ENCODE data around the gene GLRX5. TPM values are rescaled to one million over a fixed set of nuclear protein-coding genes. Genes with fewer than 3 reads are reported as not detected.

GLRX5 gene
- total RNA-seq, 1 donor = 15.1 TPM

GRCh38 chr14:95515596-95516552 lies 19.0 kb upstream of the GLRX5 start:
- DNase-seq (ENCODE audit: low read depth in 2 of 3, low spot score in 2 of 3) = peak; percentile 65 to 90 (median 90)

GRCh38 chr14:95516554-95517181 lies 18.2 kb upstream of the GLRX5 start, which contains the start of gene SYNE3:
Gene SYNE3 (minus strand): TSS chr14:95516650. CDS start chr14:95475821, 40,829 bp downstream.
- DNase-seq (ENCODE audit: low read depth in 2 of 3, low spot score in 2 of 3) = peak in 2 of 3 donors; percentile 36 to 55

GRCh38 chr14:95518045-95518751 lies 16.7 kb upstream of the GLRX5 start:
- no peak for DNase-seq (ENCODE audit: low read depth in 2 of 3, low spot score in 2 of 3)

- peak in 2 of 3 donors; percentile 57 to 86 for DNase-seq (ENCODE audit: low read depth in 2 of 3, low spot score in 2 of 3)
These were observed 15.2 kb upstream of the GLRX5 start for GRCh38 chr14:95519699-95520098.

GRCh38 chr14:95520346-95520745 lies 14.5 kb upstream of the GLRX5 start:
- DNase-seq (ENCODE audit: low read depth in 2 of 3, low spot score in 2 of 3) = no peak

GRCh38 chr14:95521001-95521400 lies 13.8 kb upstream of the GLRX5 start:
- no peak for DNase-seq (ENCODE audit: low read depth in 2 of 3, low spot score in 2 of 3)

- DNase-seq (ENCODE audit: low read depth in 2 of 3, low spot score in 2 of 3) = no peak
These were observed 12.7 kb upstream of the GLRX5 start for GRCh38 chr14:95522116-95522515.

- no peak for DNase-seq (ENCODE audit: low read depth in 2 of 3, low spot score in 2 of 3)
These were observed 12.3 kb upstream of the GLRX5 start for GRCh38 chr14:95522556-95522955.

GRCh38 chr14:95523051-95523814 lies 11.6 kb upstream of the GLRX5 start:
- DNase-seq (ENCODE audit: low read depth in 2 of 3, low spot score in 2 of 3) = no peak

GRCh38 chr14:95523815-95524448 lies 10.9 kb upstream of the GLRX5 start:
- no peak for DNase-seq (ENCODE audit: low read depth in 2 of 3, low spot score in 2 of 3)

GRCh38 chr14:95524706-95525512 lies 9.9 kb upstream of the GLRX5 start:
- no peak for DNase-seq (ENCODE audit: low read depth in 2 of 3, low spot score in 2 of 3)

GRCh38 chr14:95525999-95526398 lies 8.9 kb upstream of the GLRX5 start:
- no peak for DNase-seq (ENCODE audit: low read depth in 2 of 3, low spot score in 2 of 3)

- DNase-seq (ENCODE audit: low read depth in 2 of 3, low spot score in 2 of 3) = no peak
These were observed 8.1 kb upstream of the GLRX5 start for GRCh38 chr14:95526483-95527386.

- peak in 1 of 3 donors; percentile 66 for DNase-seq (ENCODE audit: low read depth in 2 of 3, low spot score in 2 of 3)
These were observed 7.4 kb upstream of the GLRX5 start for GRCh38 chr14:95527387-95528002.

- no peak for DNase-seq (ENCODE audit: low read depth in 2 of 3, low spot score in 2 of 3)
These were observed 5.6 kb upstream of the GLRX5 start for GRCh38 chr14:95529216-95529615.

- DNase-seq (ENCODE audit: low read depth in 2 of 3, low spot score in 2 of 3) = no peak
These were observed 4.2 kb upstream of the GLRX5 start for GRCh38 chr14:95530473-95531276.

- DNase-seq (ENCODE audit: low read depth in 2 of 3, low spot score in 2 of 3) = no peak
These were observed 3.4 kb upstream of the GLRX5 start for GRCh38 chr14:95531473-95531872.
